B cell (primary cell): ENCODE results near the gene ACTL6A. TPM values are rescaled to one million over a fixed set of nuclear protein-coding genes. Genes with fewer than 3 reads are reported as not detected.

ENCODE experiments used
- ATAC-seq: fragments of 200-7000 bp; cut with Tn5 transposase; one replicate; pipeline ENCODE4 v1.10.0; 2021; ENCODE audit warnings: low read depth, mild to moderate bottlenecking, moderate number of reproducible peaks, moderate library complexity
- CTCF ChIA-PET: fragments of 350-600 bp; sonication (Branson Sonifier 250); formaldehyde crosslinking; loops from one replicate; lab custom pipeline; 2021; ENCODE audit warnings: antibody characterized with exemption, inconsistent platforms; lab: Charles Lee
- POLR2A ChIA-PET: fragments of 350-600 bp; sonication (Branson Sonifier 250); formaldehyde crosslinking; loops from one replicate; lab custom pipeline; 2021; ENCODE audit warnings: antibody characterized with exemption; lab: Charles Lee
- DNase-seq: peaks from one replicate; pipeline ENCODE4 v3.0.0; 2013
- H2AFZ ChIP-seq: 2 replicates; pipeline ENCODE4 v1.6.1; 2012; ENCODE audit warnings: mild to moderate bottlenecking, low read depth, low read length; ENCODE audit not compliant: insufficient read depth, poor library complexity, severe bottlenecking
- H3K27ac ChIP-seq, 2 donors: 1 replicate in 1 of 2; 2 replicates in 1 of 2; pipeline ENCODE4 v1.5.1; 2012 to 2013; ENCODE audit warnings: low read length in 2 of 2, mild to moderate bottlenecking in 2 of 2, moderate library complexity in 1 of 2
- H3K27me3 ChIP-seq, 4 experiments: fragments of 200-600 bp in 1 of 4; sonication (generic) in 1 of 4; replicated peaks in 1 of 4; 1 replicate in 2 of 4; 2 replicates in 2 of 4; pipeline versions ENCODE4 v1.6.1 to v1.7.0; 2013 to 2016; ENCODE audit warnings: low read length in 3 of 4, mild to moderate bottlenecking in 2 of 4, mixed read lengths in 1 of 4, moderate library complexity in 1 of 4; ENCODE audit not compliant: insufficient read depth in 4 of 4, control insufficient read depth in 3 of 4; ENCODE audit errors: control extremely low read depth in 1 of 4
- H3K36me3 ChIP-seq, 2 experiments: replicated peaks in 1 of 2; 1 replicate in 1 of 2; 2 replicates in 1 of 2; pipeline versions ENCODE4 v1.6.1 to v1.7.1; 2013; ENCODE audit warnings: low read length in 1 of 2; ENCODE audit not compliant: insufficient read depth in 2 of 2, control insufficient read depth in 1 of 2; ENCODE audit errors: control extremely low read depth in 1 of 2, extremely low read depth in 1 of 2
- H3K4me1 ChIP-seq, 2 donors: fragments of 200-600 bp in 1 of 2; sonication (generic) in 1 of 2; 1 replicate in 1 of 2; 2 replicates in 1 of 2; pipeline versions ENCODE4 v1.5.1 to v1.6.1; 2013 to 2017; ENCODE audit warnings: low read length in 2 of 2; ENCODE audit not compliant: control insufficient read depth in 2 of 2, insufficient read depth in 2 of 2
- H3K4me2 ChIP-seq: replicated peaks from 2 replicates; pipeline ENCODE3; 2012; ENCODE audit warnings: mild to moderate bottlenecking, low read depth, low read length; ENCODE audit not compliant: poor library complexity, severe bottlenecking
- H3K4me3 ChIP-seq, 5 experiments: fragments of 200-600 bp in 1 of 5; sonication (generic) in 1 of 5; 1 replicate in 3 of 5; 2 replicates in 2 of 5; pipeline versions ENCODE4 v1.5.1 to v1.7.0; 2011 to 2016; ENCODE audit warnings: low read length in 4 of 5, mild to moderate bottlenecking in 4 of 5, low read depth in 2 of 5, control low read depth in 1 of 5, moderate library complexity in 1 of 5; ENCODE audit not compliant: insufficient read depth in 1 of 5; ENCODE audit errors: control extremely low read depth in 1 of 5, extremely low read depth in 1 of 5
- H3K79me2 ChIP-seq: fragments of 200-600 bp; sonication (generic); one replicate; pipeline ENCODE4 v1.6.0; 2016; ENCODE audit warnings: low read length; ENCODE audit not compliant: control insufficient read depth, insufficient read depth
- H3K9ac ChIP-seq: fragments of 200-600 bp; sonication (generic); 2 replicates; pipeline ENCODE4 v1.6.1; 2017; ENCODE audit warnings: mild to moderate bottlenecking, low read length, moderate library complexity
- H3K9me3 ChIP-seq, 3 donors: one replicate each; pipeline versions ENCODE4 v1.6.1 to v1.7.1; 2013; ENCODE audit warnings: low read length in 2 of 3; ENCODE audit not compliant: control insufficient read depth in 2 of 3, insufficient read depth in 1 of 3; ENCODE audit errors: control extremely low read depth in 1 of 3
- H4K20me1 ChIP-seq: 2 replicates; pipeline ENCODE4 v1.6.0; 2012; ENCODE audit warnings: mild to moderate bottlenecking, low read length; ENCODE audit not compliant: insufficient read depth, control insufficient read depth, poor library complexity, severe bottlenecking
- H3K27ac Mint-ChIP-seq: one replicate; pipeline ENCODE4 v1.8.0; 2021; ENCODE audit warnings: mixed read lengths
- H3K27me3 Mint-ChIP-seq: one replicate; pipeline ENCODE4 v1.8.0; 2021; ENCODE audit warnings: mixed read lengths
- H3K4me1 Mint-ChIP-seq: one replicate; pipeline ENCODE4 v1.8.0; 2021; ENCODE audit warnings: mixed read lengths
- H3K4me3 Mint-ChIP-seq: one replicate; pipeline ENCODE4 v1.8.0; 2021; ENCODE audit warnings: mixed read lengths
- H3K9me3 Mint-ChIP-seq: one replicate; pipeline ENCODE4 v1.8.0; 2022; ENCODE audit warnings: mixed read lengths; ENCODE audit not compliant: insufficient read depth
- EZH2 ChIP-seq: IDR thresholded peaks from 2 replicates; pipeline ENCODE4 v1.6.1; 2012; ENCODE audit warnings: borderline replicate concordance, low read depth, mild to moderate bottlenecking, moderate library complexity, low read length; ENCODE audit not compliant: insufficient read depth, poor library complexity, severe bottlenecking
- WGBS: methylation state at CpG from one replicate; pipeline ENCODE4 v1.1.5; 2013; ENCODE audit warnings: missing lambda C conversion rate; ENCODE audit not compliant: insufficient coverage; 5-methylcytosine and 5-hydroxymethylcytosine counted together
- intact Hi-C: fragments of 100-400 bp; cut with micrococcal nuclease; formaldehyde crosslinking; loops from one replicate; pipeline ENCODE4 v1.10.0; 2022
- polyA plus RNA-seq: library from polyadenylated mRNA; depleted of rRNA; stranded (reverse); fragments of >200 nt; gene quantifications from 2 replicates; pipeline ENCODE4 v1.2.3, GENCODE V29; 2012
- small RNA-seq: library from RNA; depleted of rRNA; stranded (forward); fragments of <200 nt; gene quantifications from one replicate; pipeline ENCODE3, GENCODE V24; 2012; ENCODE audit warnings: low replicate concordance, low read depth; ENCODE audit not compliant: insufficient read length
- total RNA-seq, 2 donors: library from RNA; stranded (reverse); fragments of 120-200 nt in 1 of 2; gene quantifications; 1 replicate in 1 of 2; 2 replicates in 1 of 2; pipeline versions ENCODE4 v1.2.3 to v1.2.4, GENCODE V29; 2013 to 2022
- TF ChIP-seq, protein P1 (sequence below): fragments of 200-600 bp; IDR thresholded peaks from one replicate; pipeline ENCODE4 v1.8.0; 2022; ENCODE audit warnings: antibody characterized with exemption, mild to moderate bottlenecking

Gene ACTL6A
- total and polyA plus RNA-seq, 2 donors (not counting 1 experiment from before 2014, with no cell fraction given), result 26.2 to 48.5 TPM

DNA sequence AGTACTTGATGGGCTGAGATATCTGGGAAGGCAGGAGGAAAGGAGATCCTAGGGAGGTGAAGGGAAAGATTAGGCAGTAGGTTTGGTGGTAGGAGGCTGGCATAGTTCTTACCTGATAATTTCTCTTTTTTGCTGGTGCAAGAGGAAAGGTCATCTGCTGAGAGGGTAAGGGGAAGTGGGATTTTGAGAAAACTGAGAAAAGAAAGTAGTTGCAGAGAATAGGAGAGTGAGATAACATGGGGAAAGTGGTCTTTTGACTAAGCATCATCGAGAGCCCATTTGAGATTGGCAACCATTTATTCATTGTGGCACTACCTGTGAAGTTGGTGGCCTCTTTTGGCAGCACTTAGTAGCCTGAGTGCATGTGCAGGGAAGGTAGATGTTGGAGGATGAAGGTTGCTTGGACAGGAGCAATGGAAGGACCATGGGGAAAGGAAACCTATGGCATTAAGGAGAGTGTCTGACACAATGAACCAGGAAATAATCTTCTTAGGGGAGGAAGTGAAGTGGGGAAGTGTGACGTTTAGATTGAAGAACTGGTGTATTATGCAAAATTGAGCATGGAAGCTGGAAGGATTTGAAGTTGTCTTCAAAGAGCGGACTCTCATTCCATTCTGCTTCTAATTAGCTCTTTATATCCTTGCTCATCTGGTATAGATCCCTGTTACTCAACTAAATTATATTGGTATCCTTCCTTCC, 68.2 kb downstream of the ACTL6A start:
- no peaks in the 10 kb centered on the region for H3K9me3 Mint-ChIP-seq
- no peak overlapping the region for H3K4me3 Mint-ChIP-seq
- no peaks in the 10 kb centered on the region for H3K9me3 ChIP-seq
- H3K79me2 ChIP-seq, result no peaks in the 10 kb centered on the region
- no peak for ATAC-seq
- H3K27me3 Mint-ChIP-seq, result no peaks in the 10 kb centered on the region
- no peak for DNase-seq
- no peak overlapping the region for H2AFZ ChIP-seq
- ChIA-PET CTCF (no interaction called here), POLR2A (no interaction called here)
- no peak overlapping the region for H3K27ac Mint-ChIP-seq
- no peaks in the 10 kb centered on the region for H3K4me1 ChIP-seq
- intact Hi-C loops, result no loop called here
- H4K20me1 ChIP-seq, result no peaks in the 10 kb centered on the region
- H3K27ac ChIP-seq, result no peak overlapping the region
- no peak overlapping the region for H3K9ac ChIP-seq
- H3K4me1 Mint-ChIP-seq, result no peaks in the 10 kb centered on the region
- H3K4me2 ChIP-seq, result no peak overlapping the region
- no peaks in the 10 kb centered on the region for H3K27me3 ChIP-seq
- peaks cover 0 to 2% of the 10 kb centered on the region in 2 experiments for H3K36me3 ChIP-seq
- no peak overlapping the region for H3K4me3 ChIP-seq
- WGBS, result 85% methylated on average over 1 of the region's 3 CpGs
- TF ChIP-seq, protein P1, sequence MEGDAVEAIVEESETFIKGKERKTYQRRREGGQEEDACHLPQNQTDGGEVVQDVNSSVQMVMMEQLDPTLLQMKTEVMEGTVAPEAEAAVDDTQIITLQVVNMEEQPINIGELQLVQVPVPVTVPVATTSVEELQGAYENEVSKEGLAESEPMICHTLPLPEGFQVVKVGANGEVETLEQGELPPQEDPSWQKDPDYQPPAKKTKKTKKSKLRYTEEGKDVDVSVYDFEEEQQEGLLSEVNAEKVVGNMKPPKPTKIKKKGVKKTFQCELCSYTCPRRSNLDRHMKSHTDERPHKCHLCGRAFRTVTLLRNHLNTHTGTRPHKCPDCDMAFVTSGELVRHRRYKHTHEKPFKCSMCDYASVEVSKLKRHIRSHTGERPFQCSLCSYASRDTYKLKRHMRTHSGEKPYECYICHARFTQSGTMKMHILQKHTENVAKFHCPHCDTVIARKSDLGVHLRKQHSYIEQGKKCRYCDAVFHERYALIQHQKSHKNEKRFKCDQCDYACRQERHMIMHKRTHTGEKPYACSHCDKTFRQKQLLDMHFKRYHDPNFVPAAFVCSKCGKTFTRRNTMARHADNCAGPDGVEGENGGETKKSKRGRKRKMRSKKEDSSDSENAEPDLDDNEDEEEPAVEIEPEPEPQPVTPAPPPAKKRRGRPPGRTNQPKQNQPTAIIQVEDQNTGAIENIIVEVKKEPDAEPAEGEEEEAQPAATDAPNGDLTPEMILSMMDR, result no peak
- no peak for TF ChIP-seq EZH2

Small RNAs within 50 kb of the gene (small RNA-seq; reads per million reads assigned to genes)
- not detected for gene AC090425.1
- not detected for gene RF01210

Other genes starting within 250 kb of the ACTL6A start
- gene ZNF639, start 239.9 kb upstream of the ACTL6A start, total RNA-seq, result 39.8 and 43.1 TPM in 2 replicates
- gene ZNF639, start 239.9 kb upstream of the ACTL6A start, polyA plus RNA-seq, result 22.4 and 35.5 TPM in 2 replicates
- 98.9 and 108 TPM in 2 replicates for gene MFN1, start 215.2 kb upstream of the ACTL6A start, total RNA-seq
- 21.7 and 26.0 TPM in 2 replicates for gene MFN1, start 215.2 kb upstream of the ACTL6A start, polyA plus RNA-seq
- 24.0 and 24.6 TPM in 2 replicates for gene GNB4, start 111.5 kb upstream of the ACTL6A start, total RNA-seq
- 7.6 and 15.2 TPM in 2 replicates for gene GNB4, start 111.5 kb upstream of the ACTL6A start, polyA plus RNA-seq
- gene MRPL47, start 41.7 kb downstream of the ACTL6A start, total RNA-seq, result 20.2 and 22.0 TPM in 2 replicates
- 7.5 and 12.9 TPM in 2 replicates for gene MRPL47, start 41.7 kb downstream of the ACTL6A start, polyA plus RNA-seq
- gene NDUFB5, start 41.9 kb downstream of the ACTL6A start, total RNA-seq, result 52.9 and 60.2 TPM in 2 replicates
- 14.8 and 16.1 TPM in 2 replicates for gene NDUFB5, start 41.9 kb downstream of the ACTL6A start, polyA plus RNA-seq
- 11.9 and 13.2 TPM in 2 replicates for gene USP13, start 90.1 kb downstream of the ACTL6A start, total RNA-seq
- 1.9 and 4.1 TPM in 2 replicates for gene USP13, start 90.1 kb downstream of the ACTL6A start, polyA plus RNA-seq